Hepatocyte (in vitro differentiated cells): ENCODE data around the gene TP53I11.

Experiments
- EZH2 ChIP-seq: fragments of 200-600 bp; sonication (generic); IDR thresholded peaks from 2 replicates; pipeline ENCODE4 v1.6.1; 2016; ENCODE audit warnings: antibody characterized with exemption, mild to moderate bottlenecking, borderline replicate concordance
- TF ChIP-seq, protein P1 (sequence below): fragments of 200-600 bp; sonication (generic); IDR thresholded peaks from 2 replicates; pipeline ENCODE4 v1.5.1; 2016; ENCODE audit warnings: antibody characterized with exemption, mild to moderate bottlenecking; ENCODE audit not compliant: poor library complexity

DNA sequence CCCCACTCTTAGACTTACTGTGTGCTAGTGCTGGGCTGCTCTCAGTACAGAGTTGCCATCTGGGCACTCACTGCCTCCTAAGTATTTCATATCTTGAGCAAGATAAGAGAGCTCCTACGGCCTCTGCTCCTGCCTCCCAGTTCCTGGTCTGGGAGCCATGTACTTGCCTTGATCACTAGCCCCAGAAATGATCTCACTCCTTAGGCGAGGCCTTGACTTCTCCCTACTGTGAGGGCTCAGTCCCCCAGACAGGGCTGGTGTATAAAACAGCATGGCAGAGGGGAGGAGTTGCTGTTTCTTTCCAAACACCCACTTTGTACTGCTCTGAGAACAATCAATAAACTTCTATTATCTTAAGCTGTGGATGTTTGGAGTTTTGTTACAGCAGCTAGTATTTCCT is 47.4 kb upstream of the TP53I11 start:
- TF ChIP-seq EZH2 = no peak
- TF ChIP-seq, protein P1, sequence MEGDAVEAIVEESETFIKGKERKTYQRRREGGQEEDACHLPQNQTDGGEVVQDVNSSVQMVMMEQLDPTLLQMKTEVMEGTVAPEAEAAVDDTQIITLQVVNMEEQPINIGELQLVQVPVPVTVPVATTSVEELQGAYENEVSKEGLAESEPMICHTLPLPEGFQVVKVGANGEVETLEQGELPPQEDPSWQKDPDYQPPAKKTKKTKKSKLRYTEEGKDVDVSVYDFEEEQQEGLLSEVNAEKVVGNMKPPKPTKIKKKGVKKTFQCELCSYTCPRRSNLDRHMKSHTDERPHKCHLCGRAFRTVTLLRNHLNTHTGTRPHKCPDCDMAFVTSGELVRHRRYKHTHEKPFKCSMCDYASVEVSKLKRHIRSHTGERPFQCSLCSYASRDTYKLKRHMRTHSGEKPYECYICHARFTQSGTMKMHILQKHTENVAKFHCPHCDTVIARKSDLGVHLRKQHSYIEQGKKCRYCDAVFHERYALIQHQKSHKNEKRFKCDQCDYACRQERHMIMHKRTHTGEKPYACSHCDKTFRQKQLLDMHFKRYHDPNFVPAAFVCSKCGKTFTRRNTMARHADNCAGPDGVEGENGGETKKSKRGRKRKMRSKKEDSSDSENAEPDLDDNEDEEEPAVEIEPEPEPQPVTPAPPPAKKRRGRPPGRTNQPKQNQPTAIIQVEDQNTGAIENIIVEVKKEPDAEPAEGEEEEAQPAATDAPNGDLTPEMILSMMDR = no peak
